ENCODE results near the gene CAPZB.
"Not testable (repeated sequence)": the region's sequence is repeated elsewhere in the genome, so short reads cannot be mapped to it uniquely, and the experiment has no call there.

Gene CAPZB

DNA sequence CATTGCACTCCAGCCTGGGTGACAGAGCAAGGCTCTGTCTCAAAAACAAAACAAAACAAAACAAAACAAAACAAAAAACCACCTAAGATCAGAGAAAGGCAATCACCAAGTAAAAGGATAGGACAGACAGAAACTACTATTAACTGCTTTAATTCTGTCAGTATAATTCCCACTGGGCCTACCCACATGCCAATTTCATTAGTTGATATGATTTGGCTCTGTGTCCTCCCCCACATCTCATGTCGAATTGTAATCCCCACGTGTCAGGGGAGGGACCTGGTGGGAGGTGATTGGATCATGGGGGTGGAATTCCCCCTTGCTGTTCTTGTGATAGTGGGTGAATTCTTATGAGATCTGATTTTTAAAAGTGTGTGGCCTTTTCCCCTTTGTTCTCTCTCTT is 27.2 kb upstream of the CAPZB start:
- no peak overlapping the region for H2AFZ ChIP-seq (ENCODE audit: low read depth, low read length)
- no peaks in the 10 kb centered on the region for H3K36me3 ChIP-seq (ENCODE audit: insufficient read depth, low read length)

DNA sequence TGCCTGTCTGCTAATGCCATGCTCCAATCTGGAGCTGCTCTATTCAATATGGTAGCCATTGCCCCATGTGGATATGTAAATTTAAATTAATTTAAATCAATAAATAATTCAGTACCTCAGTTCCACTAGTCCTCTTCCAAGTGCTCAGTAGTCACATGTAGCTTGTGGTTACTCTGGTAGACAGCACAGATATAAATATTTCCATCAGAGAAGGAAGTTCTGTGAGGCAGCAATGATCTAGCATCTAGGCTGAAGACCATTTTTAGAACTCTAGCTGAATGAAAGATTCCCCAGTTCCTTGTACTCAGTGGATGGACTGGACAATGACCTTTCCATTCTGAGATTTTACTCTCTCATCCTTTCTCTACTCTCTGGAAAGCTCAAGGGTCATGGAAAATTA is 25.8 kb upstream of the CAPZB start:
- Histone ChIP-seq H3K4me3 (ENCODE audit: low read length) (no peak overlapping the region), H3K27me3 (ENCODE audit: insufficient read depth, low read length) (no peaks in the 10 kb centered on the region)

More for the DNA sequence above, 27.2 kb upstream of the CAPZB start:
- no peak overlapping the region for H3K4me3 ChIP-seq (ENCODE audit: low read length)
- H3K9me3 ChIP-seq (ENCODE audit: low read length): no peaks in the 10 kb centered on the region
- no peaks in the 10 kb centered on the region for H3K4me1 ChIP-seq (ENCODE audit: insufficient read depth, low read length)
- no peaks in the 10 kb centered on the region for H3K27me3 ChIP-seq (ENCODE audit: insufficient read depth, low read length)

DNA sequence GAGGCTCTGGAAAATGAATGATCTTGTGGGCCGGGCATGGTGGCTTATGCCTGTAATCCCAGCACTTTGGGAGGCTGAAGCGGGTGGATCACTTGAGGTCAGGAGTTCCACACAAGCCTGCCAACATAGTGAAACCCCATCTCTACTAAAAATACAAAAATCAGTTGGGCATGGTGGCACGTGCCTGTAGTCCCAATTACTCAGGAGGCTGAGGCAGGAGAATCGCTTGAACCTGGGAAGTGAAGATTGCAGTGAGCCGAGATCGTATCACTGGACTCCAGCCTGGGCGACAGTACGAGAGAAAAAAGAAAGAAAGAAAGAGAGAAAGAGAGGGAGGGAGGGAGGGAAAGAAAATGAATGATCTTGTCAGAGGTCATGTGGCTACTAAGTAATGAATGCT is 24.3 kb upstream of the CAPZB start:
- H3K4me3 ChIP-seq (ENCODE audit: low read length); H3K27me3 ChIP-seq (ENCODE audit: insufficient read depth, low read length); H3K9me3 ChIP-seq (ENCODE audit: low read length); H3K36me3 ChIP-seq (ENCODE audit: insufficient read depth, low read length); H2AFZ ChIP-seq (ENCODE audit: low read depth, low read length); H3K4me1 ChIP-seq (ENCODE audit: insufficient read depth, low read length): not testable (repeated sequence)

More for the DNA sequence above, 25.8 kb upstream of the CAPZB start:
- peaks cover 2% of the 10 kb centered on the region for H3K9me3 ChIP-seq (ENCODE audit: low read length)
- H3K36me3 ChIP-seq (ENCODE audit: insufficient read depth, low read length): no peaks in the 10 kb centered on the region
- no peaks in the 10 kb centered on the region for H3K4me1 ChIP-seq (ENCODE audit: insufficient read depth, low read length)
- no peak overlapping the region for H2AFZ ChIP-seq (ENCODE audit: low read depth, low read length)

DNA sequence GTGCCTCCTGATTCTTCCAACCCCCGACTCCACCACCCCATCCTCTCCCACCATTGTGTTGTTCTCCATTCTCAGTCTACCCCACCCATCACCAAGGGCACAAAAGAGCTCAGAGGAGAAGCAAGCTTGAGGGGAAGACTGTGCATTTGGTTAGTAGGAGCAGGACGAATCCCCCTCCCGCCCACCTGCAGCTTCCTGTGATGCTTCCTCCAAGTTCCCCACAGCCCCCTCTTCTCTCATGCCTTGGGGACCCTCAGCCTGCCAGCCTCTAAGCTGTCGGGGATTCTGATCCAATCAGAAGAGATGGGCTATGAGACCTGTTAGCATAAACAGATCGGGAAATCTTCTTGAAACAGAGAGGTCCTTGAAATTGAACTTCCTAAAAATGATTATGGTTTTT is 22.2 kb upstream of the CAPZB start:
- Histone ChIP-seq H3K4me1 (ENCODE audit: insufficient read depth, low read length) (peaks cover 10% of the 10 kb centered on the region), H2AFZ (ENCODE audit: low read depth, low read length) (no peak overlapping the region), H3K4me3 (ENCODE audit: low read length) (no peak overlapping the region), H3K27me3 (ENCODE audit: insufficient read depth, low read length) (no peaks in the 10 kb centered on the region), H3K9me3 (ENCODE audit: low read length) (peaks cover 2% of the 10 kb centered on the region), H3K36me3 (ENCODE audit: insufficient read depth, low read length) (no peaks in the 10 kb centered on the region)

DNA sequence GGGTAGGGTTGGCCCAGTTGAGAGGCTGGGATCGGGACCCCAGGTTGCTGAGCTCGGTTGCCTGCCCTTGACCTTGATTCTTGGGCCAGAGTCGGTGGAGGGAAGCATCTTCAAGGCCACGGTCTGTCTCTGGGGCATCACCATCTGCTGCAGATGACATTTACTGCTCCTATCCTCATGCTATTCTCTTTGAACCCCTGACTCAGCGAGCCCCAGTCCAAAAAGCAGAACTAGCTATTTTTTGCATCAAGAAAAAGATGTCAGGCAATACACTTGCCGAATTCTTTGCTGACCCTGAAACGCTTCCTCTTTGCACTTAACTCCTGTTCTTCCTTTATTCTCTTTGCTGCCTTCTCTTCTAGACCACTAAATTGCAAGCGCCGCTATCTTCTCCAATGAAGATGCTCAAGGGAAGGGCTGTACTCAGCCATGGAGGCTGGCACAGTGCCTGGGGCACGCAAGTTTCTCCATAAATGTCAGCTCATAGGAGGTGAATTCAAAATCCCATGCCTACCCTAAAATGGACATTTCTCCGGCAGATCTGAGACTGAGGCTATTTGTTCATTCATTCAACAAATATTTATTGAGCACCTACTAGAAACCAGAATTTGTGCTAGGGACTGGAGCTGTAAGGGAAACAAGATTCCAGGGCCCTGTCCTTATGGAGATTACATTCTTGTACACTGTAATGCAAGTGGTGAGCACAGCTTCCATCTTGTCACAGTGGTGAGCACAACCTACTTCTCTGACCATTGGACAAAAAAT is 20.5 kb upstream of the CAPZB start:
- H3K9me3 ChIP-seq (ENCODE audit: low read length): peaks cover 2% of the 10 kb centered on the region
- no peaks in the 10 kb centered on the region for H3K27me3 ChIP-seq (ENCODE audit: insufficient read depth, low read length)
- H3K4me3 ChIP-seq (ENCODE audit: low read length): no peak overlapping the region
- no peaks in the 10 kb centered on the region for H3K36me3 ChIP-seq (ENCODE audit: insufficient read depth, low read length)
- peaks cover 10% of the 10 kb centered on the region for H3K4me1 ChIP-seq (ENCODE audit: insufficient read depth, low read length)
- no peak overlapping the region for H2AFZ ChIP-seq (ENCODE audit: low read depth, low read length)

DNA sequence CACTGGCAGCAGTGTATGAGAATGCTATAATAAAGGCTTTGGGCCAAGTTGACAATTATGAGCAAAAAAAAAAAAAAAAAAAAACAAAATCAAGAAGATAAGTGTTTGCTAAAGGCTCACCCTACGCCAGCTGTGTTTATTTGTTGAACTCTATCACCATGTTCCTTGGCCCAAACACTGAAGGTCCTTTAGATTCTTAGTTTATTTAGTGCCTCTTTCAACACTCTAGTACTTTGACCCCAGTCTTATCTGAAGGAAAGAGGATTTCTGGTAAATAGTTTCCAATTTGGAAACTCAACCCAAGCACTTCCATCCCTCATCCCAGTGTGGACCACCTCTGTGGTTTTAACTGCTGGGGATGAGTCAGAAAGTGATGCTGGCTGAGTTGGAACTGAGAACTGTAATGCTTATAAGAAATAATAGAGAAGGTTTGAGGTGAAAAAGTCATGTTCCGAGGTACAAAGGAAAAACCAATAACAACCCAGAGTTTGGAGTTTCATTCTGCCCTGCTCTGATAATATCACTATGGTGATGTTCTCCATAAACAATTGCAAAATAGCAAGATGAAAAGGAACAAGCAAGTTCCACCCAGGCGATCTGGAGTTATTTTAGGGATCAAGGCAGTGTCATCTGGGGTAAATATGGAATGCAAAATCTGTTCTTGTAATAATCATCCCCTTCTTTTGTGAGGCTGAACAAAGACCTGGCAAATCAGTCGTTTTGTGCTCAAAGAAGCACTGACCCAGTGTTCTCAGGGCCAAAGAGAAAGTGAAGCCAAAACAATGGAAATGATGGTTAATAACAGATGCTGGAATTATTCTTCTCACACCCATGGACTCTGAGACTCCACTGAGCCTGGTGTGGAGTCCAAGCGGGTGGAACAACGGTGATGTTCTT is 19.7 kb upstream of the CAPZB start:
- Histone ChIP-seq H2AFZ (ENCODE audit: low read depth, low read length) (no peak overlapping the region), H3K9me3 (ENCODE audit: low read length) (peaks cover 2% of the 10 kb centered on the region), H3K36me3 (ENCODE audit: insufficient read depth, low read length) (no peaks in the 10 kb centered on the region), H3K4me3 (ENCODE audit: low read length) (no peak overlapping the region), H3K4me1 (ENCODE audit: insufficient read depth, low read length) (peaks cover 10% of the 10 kb centered on the region), H3K27me3 (ENCODE audit: insufficient read depth, low read length) (no peaks in the 10 kb centered on the region)

DNA sequence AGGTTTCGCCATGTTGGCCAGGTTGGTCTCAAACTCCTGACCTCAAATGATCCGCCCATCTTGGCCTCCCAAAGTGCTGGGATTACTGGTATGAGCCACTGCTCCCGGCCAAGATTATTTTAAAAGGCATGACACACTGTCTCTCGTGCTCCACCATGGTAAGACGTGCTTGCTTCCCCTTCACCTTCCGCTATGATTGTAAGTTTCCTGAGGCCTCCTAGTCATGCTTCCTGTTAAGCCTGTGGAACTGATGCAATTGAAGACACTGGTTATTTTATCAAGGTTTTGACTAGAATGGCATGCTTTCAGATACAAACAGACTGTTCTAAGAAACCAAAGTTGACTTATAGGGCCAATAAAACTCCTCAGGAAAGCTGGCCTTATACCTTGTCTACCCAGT is 16.9 kb upstream of the CAPZB start:
- H2AFZ ChIP-seq (ENCODE audit: low read depth, low read length); H3K9me3 ChIP-seq (ENCODE audit: low read length); H3K4me3 ChIP-seq (ENCODE audit: low read length); H3K36me3 ChIP-seq (ENCODE audit: insufficient read depth, low read length); H3K4me1 ChIP-seq (ENCODE audit: insufficient read depth, low read length); H3K27me3 ChIP-seq (ENCODE audit: insufficient read depth, low read length): not testable (repeated sequence)

- not testable (repeated sequence) for H3K9me3 ChIP-seq (ENCODE audit: low read length); H3K36me3 ChIP-seq (ENCODE audit: insufficient read depth, low read length); H3K4me1 ChIP-seq (ENCODE audit: insufficient read depth, low read length); H3K4me3 ChIP-seq (ENCODE audit: low read length); H2AFZ ChIP-seq (ENCODE audit: low read depth, low read length); H3K27me3 ChIP-seq (ENCODE audit: insufficient read depth, low read length)
Measured at GRCh38 chr1:19499887-19500286, 14.5 kb upstream of the CAPZB start.

DNA sequence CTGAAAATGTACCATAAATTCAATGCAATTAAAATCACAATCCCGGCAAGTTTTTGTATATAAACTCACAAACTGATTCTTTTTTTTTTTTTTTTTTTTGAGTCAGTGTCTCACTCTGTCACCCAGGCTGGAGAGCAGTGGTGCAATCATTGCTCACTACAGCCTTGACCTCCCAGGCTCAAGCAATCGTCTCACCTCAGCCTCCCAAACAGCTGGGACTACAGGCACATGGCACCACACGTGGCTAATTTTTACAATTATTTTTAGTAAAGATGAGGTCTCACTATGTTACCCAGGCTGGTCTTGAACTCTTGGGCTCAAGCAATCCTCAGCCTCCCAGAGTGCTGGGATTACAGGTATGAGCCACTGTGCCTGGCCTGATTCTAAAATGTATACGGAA is 12.1 kb upstream of the CAPZB start:
- H3K4me3 ChIP-seq (ENCODE audit: low read length); H3K9me3 ChIP-seq (ENCODE audit: low read length); H2AFZ ChIP-seq (ENCODE audit: low read depth, low read length); H3K36me3 ChIP-seq (ENCODE audit: insufficient read depth, low read length); H3K4me1 ChIP-seq (ENCODE audit: insufficient read depth, low read length); H3K27me3 ChIP-seq (ENCODE audit: insufficient read depth, low read length): not testable (repeated sequence)

GRCh38 chr1:19496527-19496874 is 11.2 kb upstream of the CAPZB start:
- H3K36me3 ChIP-seq (ENCODE audit: insufficient read depth, low read length): no peaks in the 10 kb centered on the region
- H3K27me3 ChIP-seq (ENCODE audit: insufficient read depth, low read length): peaks cover 3% of the 10 kb centered on the region
- peaks cover 4% of the 10 kb centered on the region for H3K4me1 ChIP-seq (ENCODE audit: insufficient read depth, low read length)
- H3K9me3 ChIP-seq (ENCODE audit: low read length): peaks cover 1% of the 10 kb centered on the region
- H2AFZ ChIP-seq (ENCODE audit: low read depth, low read length): no peak overlapping the region
- no peak overlapping the region for H3K4me3 ChIP-seq (ENCODE audit: low read length)

GRCh38 chr1:19495799-19496526 is 10.6 kb upstream of the CAPZB start:
- H3K27me3 ChIP-seq (ENCODE audit: insufficient read depth, low read length): peaks cover 3% of the 10 kb centered on the region
- H3K4me1 ChIP-seq (ENCODE audit: insufficient read depth, low read length): peaks cover 4% of the 10 kb centered on the region
- H2AFZ ChIP-seq (ENCODE audit: low read depth, low read length): no peak overlapping the region
- peaks cover 1% of the 10 kb centered on the region for H3K9me3 ChIP-seq (ENCODE audit: low read length)
- H3K36me3 ChIP-seq (ENCODE audit: insufficient read depth, low read length): no peaks in the 10 kb centered on the region
- H3K4me3 ChIP-seq (ENCODE audit: low read length): no peak overlapping the region

- H3K4me1 ChIP-seq (ENCODE audit: insufficient read depth, low read length): peaks cover 4% of the 10 kb centered on the region
- H2AFZ ChIP-seq (ENCODE audit: low read depth, low read length): no peak overlapping the region
- no peak overlapping the region for H3K4me3 ChIP-seq (ENCODE audit: low read length)
- peaks cover 3% of the 10 kb centered on the region for H3K27me3 ChIP-seq (ENCODE audit: insufficient read depth, low read length)
- H3K9me3 ChIP-seq (ENCODE audit: low read length): peaks cover 1% of the 10 kb centered on the region
- H3K36me3 ChIP-seq (ENCODE audit: insufficient read depth, low read length): no peaks in the 10 kb centered on the region
Measured at GRCh38 chr1:19495000-19495656, 9.8 kb upstream of the CAPZB start.

DNA sequence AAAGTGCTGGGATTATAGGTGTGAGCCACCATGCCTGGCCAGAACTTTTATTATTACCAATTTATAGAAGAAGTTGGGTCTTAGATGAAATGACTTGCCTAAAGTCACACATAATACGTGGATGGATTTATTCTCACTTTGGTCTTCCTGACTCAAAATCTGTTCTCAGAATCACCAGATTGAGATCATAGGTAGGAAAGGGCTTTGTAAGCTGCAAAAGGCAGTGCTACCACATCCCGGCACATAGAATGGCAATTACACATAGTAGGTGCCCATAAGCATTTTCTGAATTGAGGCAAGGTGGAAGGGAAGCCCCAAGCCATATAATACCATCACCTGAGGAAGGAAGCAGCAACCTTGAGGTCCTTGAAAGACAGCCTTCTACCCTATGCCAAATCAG is 8.2 kb upstream of the CAPZB start:
- Histone ChIP-seq H3K9me3 (ENCODE audit: low read length) (peaks cover 1% of the 10 kb centered on the region), H3K4me3 (ENCODE audit: low read length) (no peak overlapping the region), H3K36me3 (ENCODE audit: insufficient read depth, low read length) (no peaks in the 10 kb centered on the region), H3K4me1 (ENCODE audit: insufficient read depth, low read length) (peaks cover 4% of the 10 kb centered on the region), H3K27me3 (ENCODE audit: insufficient read depth, low read length) (peaks cover 3% of the 10 kb centered on the region), H2AFZ (ENCODE audit: low read depth, low read length) (no peak overlapping the region)

Measured in neuron (in vitro differentiated cells).